HepG2 (cell line): ENCODE data around the gene C2orf78. TPM values are rescaled to one million over a fixed set of nuclear protein-coding genes. Genes with fewer than 3 reads are reported as not detected.

Experiments used
- ATAC-seq: fragments of 200-7000 bp; cut with Tn5 transposase; 3 replicates; pipeline ENCODE4 v1.9.1; 2020; ENCODE audit warnings: mild to moderate bottlenecking, moderate library complexity
- BruUV-seq: library from RNA; stranded (reverse); fragments of 400-500 nt; replicated peaks from 2 replicates; lab custom pipeline; 2021; lab: Mats Ljungman, UMichigan
- CTCF ChIA-PET: fragments of 300-600 bp; formaldehyde crosslinking; extraction: SDS; loops from one replicate; lab custom pipeline; 2021; ENCODE audit warnings: low total read pairs, inconsistent platforms, low intra/inter-chr PET ratio; lab: Yijun Ruan, JAX
- POLR2A ChIA-PET: fragments of 350-600 bp; sonication (Branson Sonifier 250); formaldehyde crosslinking; loops from one replicate; lab custom pipeline; 2020; ENCODE audit warnings: antibody characterized with exemption, inconsistent platforms; lab: Yijun Ruan, JAX
- DNase-seq: peaks from one replicate; pipeline ENCODE4 v3.0.0-alpha.2; 2015; ENCODE audit warnings: low spot score
- FAIRE-seq: peaks from 3 replicates; lab custom pipeline; 2011; peaks lifted over from hg19 to GRCh38; lab: Jason Lieb, UNC
- H2AFZ ChIP-seq: one replicate; pipeline ENCODE4 v1.6.1; 2011; ENCODE audit warnings: low read length, inconsistent platforms
- H3K27ac ChIP-seq: fragments of 300-600 bp; 3 replicates; pipeline ENCODE4 v1.8.0; 2011; ENCODE audit warnings: mixed run types, mild to moderate bottlenecking, mixed read lengths, low read length, inconsistent platforms; ENCODE audit not compliant: insufficient read depth; ENCODE audit errors: extremely low read length
- H3K27me3 ChIP-seq, 2 experiments: fragments of 200-600 bp in 1 of 2; 2 replicates in 1 of 2; 3 replicates in 1 of 2; pipeline versions ENCODE4 v1.6.0 to v1.8.0; 2011; ENCODE audit warnings: low read length in 2 of 2, mild to moderate bottlenecking in 2 of 2, moderate library complexity in 2 of 2, inconsistent platforms in 1 of 2; ENCODE audit not compliant: insufficient read depth in 2 of 2, control insufficient read depth in 1 of 2
- H3K36me3 ChIP-seq, 2 experiments: fragments of 200-600 bp in 1 of 2; replicated peaks in 1 of 2; 2 replicates in 1 of 2; 3 replicates in 1 of 2; pipeline versions ENCODE4 v1.5.1 to v1.8.0; 2011; ENCODE audit warnings: low read length in 2 of 2, inconsistent platforms in 1 of 2; ENCODE audit not compliant: insufficient read depth in 2 of 2, control insufficient read depth in 1 of 2
- H3K4me1 ChIP-seq: 2 replicates; pipeline ENCODE4 v1.5.1; 2012; ENCODE audit warnings: low read length, inconsistent platforms; ENCODE audit not compliant: insufficient read depth
- H3K4me2 ChIP-seq: 2 replicates; pipeline ENCODE4 v1.6.0; 2011; ENCODE audit warnings: low read depth, low read length, inconsistent platforms
- H3K4me3 ChIP-seq, 3 experiments: fragments of 200-600 bp in 1 of 3; sonication (generic), shearing (Covaris generic) in 1 of 3; replicated peaks in 1 of 3; 2 replicates each; pipeline ENCODE4 v1.5.1; 2011 to 2016; ENCODE audit warnings: low read length in 3 of 3, inconsistent platforms in 2 of 3, low read depth in 2 of 3, mild to moderate bottlenecking in 2 of 3, control low read depth in 1 of 3, mixed read lengths in 1 of 3; ENCODE audit not compliant: insufficient read depth in 1 of 3
- H3K79me2 ChIP-seq: one replicate; pipeline ENCODE4 v1.6.1; 2011; ENCODE audit warnings: low read length, inconsistent platforms; ENCODE audit not compliant: insufficient read depth
- H3K9ac ChIP-seq: 2 replicates; pipeline ENCODE4 v1.6.0; 2011; ENCODE audit warnings: mild to moderate bottlenecking, low read depth, low read length, inconsistent platforms; ENCODE audit not compliant: insufficient read depth
- H3K9me3 ChIP-seq: 2 replicates; pipeline ENCODE4 v1.5.1; 2012; ENCODE audit warnings: mild to moderate bottlenecking, low read length
- H4K20me1 ChIP-seq: 2 replicates; pipeline ENCODE4 v1.6.0; 2011; ENCODE audit warnings: inconsistent platforms, mild to moderate bottlenecking, low read length, moderate library complexity; ENCODE audit not compliant: insufficient read depth
- AGO2 ChIP-seq: fragments of 200-400 bp; formaldehyde crosslinking; optimal IDR thresholded peaks from 2 replicates; pipeline ENCODE3; 2017; ENCODE audit warnings: mild to moderate bottlenecking, low read depth, low read length, moderate library complexity
- ATF2 ChIP-seq: sonication (generic); formaldehyde crosslinking; IDR thresholded peaks from 2 replicates; pipeline ENCODE4 v1.4.0; 2020; ENCODE audit warnings: missing genetic modification reagents
- CTCF ChIP-seq: sonication (generic); formaldehyde crosslinking; IDR thresholded peaks from 2 replicates; pipeline ENCODE4 v1.5.0; 2020; ENCODE audit warnings: mild to moderate bottlenecking, missing genetic modification reagents, moderate library complexity
- ERF ChIP-seq: IDR thresholded peaks from 2 replicates; pipeline ENCODE4 v1.6.1; 2018; ENCODE audit warnings: missing biosample characterization, missing genetic modification reagents
- GATA4 ChIP-seq: sonication (generic); IDR thresholded peaks from 2 replicates; pipeline ENCODE4 v1.6.1; 2016; ENCODE audit warnings: antibody characterized with exemption, low read depth, borderline replicate concordance
- KDM4B ChIP-seq: sonication (generic); formaldehyde crosslinking; IDR thresholded peaks from 2 replicates; pipeline ENCODE4 v1.4.0; 2020; ENCODE audit warnings: missing genetic modification reagents
- KMT2A ChIP-seq: sonication (generic); formaldehyde crosslinking; IDR thresholded peaks from 2 replicates; pipeline ENCODE4 v1.4.0; 2020; ENCODE audit warnings: missing genetic modification reagents
- MYNN ChIP-seq: sonication (generic); formaldehyde crosslinking; IDR thresholded peaks from 2 replicates; pipeline ENCODE4 v1.4.0; 2020; ENCODE audit warnings: mild to moderate bottlenecking, low read depth, missing genetic modification reagents
- RFX3 ChIP-seq: IDR thresholded peaks from 2 replicates; pipeline ENCODE4 v1.6.1; 2016; ENCODE audit warnings: missing biosample characterization, missing genetic modification reagents
- UBTF ChIP-seq: sonication (generic); formaldehyde crosslinking; IDR thresholded peaks from 2 replicates; pipeline ENCODE4 v1.4.0; 2020; ENCODE audit warnings: mild to moderate bottlenecking, missing genetic modification reagents
- ZC3H13 ChIP-seq: sonication (generic); formaldehyde crosslinking; IDR thresholded peaks from 2 replicates; pipeline ENCODE4 v1.8.1; 2023; ENCODE audit warnings: mild to moderate bottlenecking, missing genetic modification reagents, moderate library complexity
- ZFP1 ChIP-seq: IDR thresholded peaks from 2 replicates; pipeline ENCODE4 v1.6.1; 2016
- ZFP36L1 ChIP-seq: sonication (generic); formaldehyde crosslinking; IDR thresholded peaks from 2 replicates; pipeline ENCODE4 v1.8.0; 2022; ENCODE audit warnings: mild to moderate bottlenecking, missing genetic modification reagents, moderate library complexity
- ZMAT5 ChIP-seq: sonication (generic); formaldehyde crosslinking; IDR thresholded peaks from 2 replicates; pipeline ENCODE4 v1.5.0; 2020; ENCODE audit warnings: mild to moderate bottlenecking, low read depth, missing genetic modification reagents, borderline replicate concordance
- ZNF253 ChIP-seq: sonication (generic); formaldehyde crosslinking; IDR thresholded peaks from 2 replicates; pipeline ENCODE4 v1.8.0; 2022; ENCODE audit warnings: mild to moderate bottlenecking, missing genetic modification reagents, borderline replicate concordance
- ZNF282 ChIP-seq: fragments of 450-650 bp; IDR thresholded peaks from 2 replicates; pipeline ENCODE4 v1.6.1; 2018; ENCODE audit not compliant: partially characterized antibody
- ZSCAN9 ChIP-seq: IDR thresholded peaks from 2 replicates; pipeline ENCODE4 v1.6.1; 2016; ENCODE audit warnings: borderline replicate concordance
- WGBS: methylation state at CpG from one replicate; pipeline ENCODE4 v1.1.6; 2017; ENCODE audit warnings: low lambda C conversion rate; 5-methylcytosine and 5-hydroxymethylcytosine counted together
- in situ Hi-C: cut with HindIII; loops from 2 replicates; pipeline ENCODE4 v1.10.0; 2017; ENCODE audit warnings: low pct_unique_long_range_greater_than_20kb; ENCODE audit not compliant: extremely low pct_ligation_motif_present
- intact Hi-C: fragments of 100-400 bp; cut with micrococcal nuclease; formaldehyde crosslinking; loops from one replicate; pipeline ENCODE4 v1.10.0; 2022; ENCODE audit not compliant: unreplicated experiment
- polyA plus RNA-seq, 8 experiments: library from polyadenylated mRNA; depleted of rRNA in 3 of 8; stranded (reverse) in 7 of 8; unstranded in 1 of 8; fragments of >200 nt; fragmentation: Illumina TruSeq in 4 of 8; extraction: Trizol in 4 of 8; gene quantifications; 2 replicates each; pipeline versions ENCODE4 v1.2.1 to v1.2.3, GENCODE V29; 2011 to 2016; ENCODE audit warnings: low read depth in 4 of 8, missing spikeins in 1 of 8, mixed read lengths in 1 of 8; ENCODE audit not compliant: insufficient read depth in 1 of 8
- total RNA-seq, 5 experiments: library from RNA; depleted of rRNA; stranded (reverse); fragments of >200 nt; fragmentation: Illumina TruSeq; extraction: Trizol; gene quantifications; 2 replicates each; pipeline ENCODE4 v1.2.3, GENCODE V29; 2016; ENCODE audit warnings: low read depth in 1 of 5

The C2orf78 gene
- total and polyA plus RNA-seq, 2 of the 13 experiments (the other 11 are each of a cell fraction or from before 2014, with no cell fraction given), result not detected

- in situ Hi-C loops, result no loop called here
- Histone ChIP-seq H3K36me3 (no peaks in the 10 kb centered on the region), H3K9ac (no peak overlapping the region), H3K4me3 (no peak overlapping the region), H3K79me2 (peaks cover 2% of the 10 kb centered on the region), H3K9me3 (no peaks in the 10 kb centered on the region), H3K4me2 (no peak overlapping the region), H3K27ac (no peak overlapping the region), H4K20me1 (no peaks in the 10 kb centered on the region), H2AFZ (no peak overlapping the region), H3K27me3 (peaks cover 3% of the 10 kb centered on the region in 2 experiments; a peak in 3 of 5 replicates), H3K4me1 (peaks cover 13% of the 10 kb centered on the region)
- ATAC-seq (peak; percentile 20; the same call in 1 of the 3 replicates), FAIRE-seq (peak; percentile 95), DNase-seq (peak; percentile 68)
- CTCF ChIA-PET, result interaction anchor here (0.8 to 2.3 kb wide), 6 partner anchors 15 to 511 kb away, joined by 3 to 10 read pairs (median 4); partner anchors contain the start of gene BOLA3
- POLR2A ChIA-PET, result interaction anchor here (1.0 to 1.7 kb wide), 4 partner anchors 18 to 327 kb away, joined by 3 to 4 read pairs (median 4); partner anchors contain the start of gene BOLA3
- 21% methylated on average over 3 of the region's 3 CpGs for WGBS
- BruUV-seq, result no TSS peak
- intact Hi-C loops, result loop anchor here (1.0 kb wide), 3 partner anchors 323 to 437 kb away; partner anchors contain the start of gene BOLA3
- no peak for TF ChIP-seq MYNN (CRISPR knock-in tag)
- no peak for TF ChIP-seq UBTF (CRISPR knock-in tag)
- TF ChIP-seq ZSCAN9, result 0 out of 2 replicates have a peak, but pooled peaks have one; percentile 43
- peak; percentile 86 for TF ChIP-seq CTCF (CRISPR knock-in tag)
- 0 out of 2 replicates have a peak, but pooled peaks have one; percentile 48 for TF ChIP-seq ERF (CRISPR knock-in tag)
- TF ChIP-seq RFX3 (CRISPR knock-in tag), result no peak
- TF ChIP-seq ZMAT5 (CRISPR knock-in tag), result no peak
- no peak for TF ChIP-seq ZNF253 (CRISPR knock-in tag)
- no peak for TF ChIP-seq ZC3H13 (CRISPR knock-in tag)
- 0 out of 2 replicates have a peak, but pooled peaks have one; percentile 41 for TF ChIP-seq ZFP1
- no peak for TF ChIP-seq ZNF282
- no peak for TF ChIP-seq AGO2
- no peak for TF ChIP-seq GATA4
- 0 out of 2 replicates have a peak, but pooled peaks have one; percentile 8 for TF ChIP-seq ATF2 (CRISPR knock-in tag)
- TF ChIP-seq KDM4B, result no peak
- no peak for TF ChIP-seq ZFP36L1
- TF ChIP-seq KMT2A (CRISPR knock-in tag), result no peak
These were observed 40.0 kb downstream of the C2orf78 start for GRCh38 chr2:73823916-73824523.
